ENCODE data around the gene ENOX2. TPM values are rescaled to one million over a fixed set of nuclear protein-coding genes. Genes with fewer than 3 reads are reported as not detected.

ENOX2 gene
- total RNA-seq, 2 experiments from 2014 or later: 14.7 to 15.2 TPM

DNA sequence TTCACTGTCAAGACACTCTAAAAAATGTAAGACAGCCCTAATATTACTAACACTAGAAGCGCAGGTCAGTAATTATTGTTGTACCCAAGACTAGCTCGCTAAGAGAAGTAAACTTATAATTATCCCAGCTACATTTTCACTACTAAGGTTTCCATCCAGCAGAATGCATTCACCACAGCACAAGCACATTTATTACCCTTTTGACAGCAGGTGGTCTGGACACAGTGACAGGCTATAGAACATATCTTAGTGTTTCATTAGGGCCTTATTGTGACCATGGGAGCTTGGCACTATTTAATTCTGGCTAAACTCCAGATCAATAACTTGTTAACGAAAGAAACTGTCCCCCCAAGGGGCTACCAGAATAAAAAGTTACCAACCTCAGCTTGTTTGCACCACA is 237.7 kb downstream of the ENOX2 start:
- POLR2A ChIA-PET: no interaction called here

DNA sequence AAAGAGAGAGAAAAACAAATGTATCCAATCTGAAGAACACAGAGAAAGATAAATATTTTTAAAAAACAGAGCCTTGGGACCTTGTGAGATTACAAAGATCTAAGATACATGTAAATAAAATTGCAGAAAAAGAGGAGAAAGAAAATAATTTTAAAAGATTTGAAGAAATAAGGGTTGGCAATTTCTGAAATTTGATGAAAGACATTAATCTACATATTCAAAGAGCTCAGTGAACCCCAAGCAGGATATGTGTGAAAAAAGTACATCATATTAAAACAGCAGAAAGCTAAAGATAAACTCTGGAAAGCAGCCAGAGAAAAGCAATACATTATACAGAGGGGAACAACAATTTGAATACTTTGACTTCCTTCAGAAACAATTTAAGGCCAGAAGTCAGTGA is 244.7 kb downstream of the ENOX2 start:
- ChIA-PET CTCF (no interaction called here), POLR2A (no interaction called here)

More for the DNA sequence above, 237.7 kb downstream of the ENOX2 start:
- CTCF ChIA-PET: interaction anchor here (0.6 kb wide), 1 partner anchor 75 kb away, joined by 3 read pairs; no protein-coding TSS in a partner anchor

DNA sequence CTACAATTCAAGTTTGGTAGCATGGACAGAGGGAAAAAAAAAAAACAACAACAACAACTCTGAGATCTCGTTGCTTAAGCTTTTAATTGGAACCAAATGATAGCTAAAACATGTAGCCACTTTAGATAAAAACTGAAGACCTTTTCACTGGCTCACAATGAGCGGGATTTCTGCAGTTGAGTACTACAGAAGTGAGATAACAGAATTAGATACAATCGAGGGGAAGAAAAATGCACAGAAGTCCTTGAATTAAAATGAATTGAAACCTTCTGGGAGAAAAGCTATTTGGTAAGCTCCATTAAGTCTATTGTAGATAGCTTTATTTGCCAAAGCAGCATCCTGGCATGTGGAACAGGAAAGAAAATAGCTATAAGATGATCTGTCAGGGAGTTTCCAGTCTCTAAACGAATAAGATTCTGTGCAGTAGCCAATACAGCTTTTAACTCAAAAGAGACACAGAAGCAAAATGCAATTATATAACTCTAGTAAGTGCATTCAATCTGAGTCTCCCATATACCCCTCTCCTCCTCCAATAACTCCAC is 248.5 kb downstream of the ENOX2 start:
- CTCF ChIA-PET: no interaction called here
- POLR2A ChIA-PET: no interaction called here

DNA sequence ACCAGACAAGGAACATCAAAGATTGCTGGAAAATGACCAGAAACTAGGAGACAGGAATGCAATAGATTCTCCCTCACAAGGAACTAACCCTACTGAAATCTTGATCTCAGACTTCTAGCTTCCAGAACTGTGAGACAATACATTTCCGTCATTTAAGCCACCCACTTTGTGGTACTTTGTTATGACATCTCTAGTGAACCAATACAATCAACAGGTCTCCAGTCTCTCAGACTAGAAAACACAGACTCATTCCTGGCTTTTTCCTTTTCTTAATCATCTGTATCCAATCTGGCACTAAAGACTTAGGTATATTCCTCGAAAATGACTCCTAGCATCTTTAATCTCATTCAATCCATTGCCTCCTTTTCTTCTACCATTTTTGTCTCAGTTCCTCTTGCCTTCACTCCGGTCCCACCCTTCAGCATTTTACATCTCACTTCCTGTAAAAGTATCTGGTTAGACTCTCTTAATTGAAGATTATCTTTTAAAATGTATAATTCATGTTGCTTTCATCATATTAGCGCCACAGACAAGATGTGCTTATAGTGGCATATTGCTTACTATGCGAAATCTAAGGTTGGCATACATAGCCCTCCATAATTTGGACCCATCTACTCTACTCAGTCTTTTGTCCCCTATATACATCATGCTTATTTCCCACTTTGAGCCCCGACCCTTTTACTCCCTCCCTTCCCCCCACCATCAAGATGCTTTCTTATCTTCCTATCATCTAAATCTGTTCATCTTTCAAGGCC is 250.0 kb downstream of the ENOX2 start:
- ChIA-PET CTCF (no interaction called here), POLR2A (no interaction called here)

DNA sequence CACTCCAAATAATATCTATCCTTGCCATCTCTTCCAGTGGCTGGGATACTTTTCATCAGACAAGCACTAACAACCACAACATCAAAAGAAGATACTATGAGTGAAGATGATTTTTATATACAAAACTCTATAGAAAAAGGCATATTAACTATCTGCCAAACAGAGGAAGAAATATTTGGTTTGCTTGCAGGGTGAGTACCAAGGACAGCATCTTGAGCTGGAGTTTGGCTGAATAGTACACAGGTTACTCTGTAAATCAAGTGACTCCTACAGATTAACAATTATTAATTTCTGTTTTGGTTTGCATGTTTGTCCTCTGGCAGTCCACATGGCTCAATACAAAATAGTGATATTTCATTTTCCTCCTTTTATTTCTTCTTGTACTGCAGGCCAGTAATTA is 253.3 kb downstream of the ENOX2 start:
- POLR2A ChIA-PET: no interaction called here
- CTCF ChIA-PET: no interaction called here

DNA sequence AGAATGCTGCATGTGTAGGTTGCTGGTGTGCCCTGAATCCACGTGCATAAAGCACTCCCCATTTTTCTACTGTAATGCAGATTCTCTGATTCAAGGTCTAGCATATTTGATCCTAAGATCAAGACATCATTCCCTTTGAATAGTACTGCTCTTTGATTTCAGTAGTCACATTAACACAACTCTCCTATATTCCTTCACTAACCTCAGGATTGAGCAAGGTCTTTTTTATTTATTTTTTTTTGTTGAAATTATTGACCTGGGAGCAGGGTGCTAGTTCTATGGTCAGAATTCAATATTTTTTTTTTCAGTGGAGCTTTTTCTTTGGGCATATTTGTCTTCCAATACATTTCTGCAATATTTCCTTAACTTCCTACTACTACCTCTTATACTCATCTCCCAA is 255.5 kb downstream of the ENOX2 start:
- CTCF ChIA-PET: no interaction called here
- POLR2A ChIA-PET: no interaction called here

DNA sequence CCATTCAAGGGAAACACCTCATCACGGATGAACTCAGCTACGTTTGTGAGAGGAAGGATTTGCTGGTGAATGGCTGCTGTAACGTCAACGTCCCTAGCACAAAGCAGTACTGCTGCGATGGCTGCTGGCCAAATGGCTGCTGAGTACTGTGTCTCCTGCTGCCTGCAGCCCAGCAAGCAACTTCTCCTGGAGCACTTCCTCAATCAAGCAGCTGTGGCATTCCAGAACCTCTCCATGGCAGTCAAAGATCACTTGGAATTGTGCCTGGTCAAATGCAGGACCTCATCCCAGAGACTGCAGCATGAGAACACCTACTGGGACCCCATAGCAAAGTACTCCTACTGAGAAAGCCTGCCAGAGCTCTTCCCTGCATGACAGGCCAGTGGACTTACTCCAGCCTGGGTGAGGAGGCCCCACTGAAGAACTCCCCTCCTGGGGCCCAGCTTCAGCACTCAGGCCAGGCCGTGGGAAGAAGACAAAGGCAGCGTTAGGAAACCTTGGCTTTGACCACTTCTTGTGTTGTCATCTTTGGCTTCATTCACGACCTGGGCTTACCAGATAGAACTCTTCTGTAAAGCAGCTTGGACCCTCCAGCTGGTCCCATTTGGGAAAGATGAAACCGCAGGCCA is 256.9 kb downstream of the ENOX2 start:
- ChIA-PET CTCF (no interaction called here), POLR2A (no interaction called here)

DNA sequence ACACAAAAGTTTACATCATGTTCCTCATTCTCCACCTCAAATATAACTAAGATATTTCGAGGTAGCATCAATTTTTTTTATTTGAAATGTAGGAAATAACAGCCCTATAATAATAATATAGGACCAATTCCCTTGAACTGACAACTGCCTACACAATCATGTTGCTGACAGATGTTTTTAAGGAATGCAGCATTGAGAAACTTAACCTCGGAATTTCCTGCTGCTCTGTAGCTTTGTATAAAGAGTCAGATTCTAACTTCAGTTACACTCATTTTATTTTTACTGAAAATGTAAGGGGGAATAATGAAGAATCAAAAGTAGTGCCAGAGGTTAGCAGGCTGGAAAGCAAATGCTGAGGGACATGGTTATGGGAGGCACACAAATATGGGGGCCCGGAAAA is 265.4 kb downstream of the ENOX2 start:
- ChIA-PET POLR2A (no interaction called here), CTCF (no interaction called here)

DNA sequence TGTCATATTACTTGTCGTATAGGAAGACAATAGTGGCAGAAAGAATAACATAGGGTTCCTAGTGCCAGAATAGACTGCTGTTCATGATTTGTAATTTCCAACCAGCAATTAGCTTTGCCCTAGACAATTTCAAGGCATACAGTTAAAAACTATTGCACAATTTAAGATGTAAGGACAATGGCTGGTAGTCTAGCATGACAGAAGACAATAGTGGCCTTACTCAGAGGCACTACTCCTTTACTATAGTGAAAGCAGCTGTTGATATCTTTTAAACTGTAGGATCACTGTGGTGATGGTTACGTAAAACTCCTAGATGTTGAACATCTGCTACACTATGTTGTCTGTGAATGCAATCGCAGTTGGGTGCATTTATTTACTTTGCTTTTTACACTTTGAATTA is 266.7 kb downstream of the ENOX2 start:
- CTCF ChIA-PET: no interaction called here

DNA sequence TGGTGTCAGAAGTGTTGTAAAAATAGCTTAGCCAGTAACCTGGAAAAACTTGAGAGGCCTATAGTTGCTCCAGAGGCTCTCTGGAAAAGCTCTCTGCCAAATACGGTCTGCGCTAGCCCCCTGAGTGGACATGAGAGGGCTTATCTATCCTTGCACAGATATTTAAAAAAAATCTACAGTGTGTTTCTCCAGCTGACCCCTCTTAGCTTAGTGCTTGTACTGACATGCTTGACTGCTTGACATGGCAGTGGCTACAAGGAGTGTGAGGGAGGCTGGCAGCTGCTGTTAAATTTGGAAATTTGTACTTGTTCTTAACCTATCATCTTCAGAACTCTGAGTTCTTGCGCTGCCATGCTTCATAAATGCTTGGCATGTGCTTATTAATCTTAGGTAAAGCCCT is 272.0 kb downstream of the ENOX2 start:
- ChIA-PET POLR2A (no interaction called here), CTCF (no interaction called here)

More for the DNA sequence above, 266.7 kb downstream of the ENOX2 start:
- POLR2A ChIA-PET: no interaction called here

DNA sequence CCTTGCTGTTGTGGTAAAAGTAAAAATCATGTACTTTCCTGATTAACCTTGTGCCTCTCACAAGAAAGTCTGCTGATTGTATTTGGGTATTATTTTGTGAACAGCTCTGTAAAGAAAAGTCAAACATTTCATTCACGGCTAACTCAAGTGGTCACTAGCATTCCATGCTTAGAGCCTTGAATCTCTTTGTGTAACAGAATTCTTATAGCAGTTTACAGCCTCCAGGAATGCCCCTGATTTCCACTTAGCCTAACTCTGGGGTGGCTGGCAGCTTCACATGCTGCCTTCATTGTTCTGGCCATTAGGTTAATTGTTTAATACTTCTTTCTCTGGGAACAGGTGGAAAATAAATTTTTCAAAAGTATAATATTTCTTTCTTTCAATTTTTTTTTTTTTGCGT is 274.5 kb downstream of the ENOX2 start:
- ChIA-PET CTCF (no interaction called here), POLR2A (no interaction called here)

DNA sequence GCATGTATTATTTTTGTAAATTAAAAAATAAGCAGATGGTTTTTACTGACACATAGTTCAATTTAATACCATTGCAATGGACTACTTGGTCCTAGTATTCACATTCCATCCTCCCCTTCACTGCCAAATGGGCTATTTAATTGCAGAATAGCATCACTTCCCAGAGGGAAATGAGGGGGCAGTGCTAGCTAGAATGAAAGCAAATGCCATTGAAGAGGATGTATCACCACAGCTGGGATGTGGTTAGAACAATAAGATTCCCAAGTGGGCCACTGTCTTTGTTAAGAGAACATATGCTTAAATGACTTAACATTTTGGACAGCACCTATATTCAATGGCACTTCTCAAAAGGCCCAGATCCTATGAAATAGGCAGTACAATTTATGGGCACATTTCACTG is 276.5 kb downstream of the ENOX2 start:
- ChIA-PET POLR2A (no interaction called here), CTCF (no interaction called here)

DNA sequence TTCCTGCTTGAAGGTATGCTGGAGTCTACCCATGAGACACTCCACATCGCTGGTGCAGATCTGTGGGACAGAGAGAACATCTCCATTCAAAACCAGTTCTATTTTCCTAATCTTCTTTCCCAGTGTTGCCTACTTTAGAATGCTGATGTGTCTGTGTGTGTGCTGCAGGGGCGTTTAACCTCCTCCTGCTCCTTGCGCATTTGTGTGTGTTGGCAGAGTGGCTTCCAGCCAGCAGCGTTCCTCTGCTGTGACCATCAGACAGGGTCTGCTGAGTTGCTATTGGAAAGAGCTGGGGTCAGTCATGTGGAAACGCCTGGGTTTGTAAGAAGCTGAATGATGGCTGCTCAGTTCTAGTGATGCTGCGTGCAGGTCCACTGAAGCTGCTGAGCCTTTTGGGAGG is 277.6 kb downstream of the ENOX2 start:
- POLR2A ChIA-PET: no interaction called here
- CTCF ChIA-PET: no interaction called here

DNA sequence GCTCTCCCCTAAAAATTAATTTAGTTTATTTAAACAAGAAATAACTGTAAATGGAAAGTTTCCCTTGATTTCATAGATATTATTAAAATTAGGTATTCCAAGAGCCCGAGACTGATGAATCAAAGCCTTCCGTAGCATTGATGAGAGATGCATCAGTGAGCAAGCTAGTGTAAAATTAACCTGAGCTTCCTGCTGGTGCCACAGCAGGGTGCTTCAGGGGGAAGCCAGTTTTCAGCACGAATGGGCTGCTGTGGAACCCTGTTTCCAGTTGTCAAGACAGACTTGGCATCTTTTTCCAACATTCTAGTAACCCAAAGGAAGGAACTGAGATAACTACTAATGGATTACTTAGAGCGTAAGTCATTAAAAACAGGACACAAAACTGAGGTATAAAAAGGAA is 279.5 kb downstream of the ENOX2 start:
- CTCF ChIA-PET: no interaction called here
- POLR2A ChIA-PET: no interaction called here

DNA sequence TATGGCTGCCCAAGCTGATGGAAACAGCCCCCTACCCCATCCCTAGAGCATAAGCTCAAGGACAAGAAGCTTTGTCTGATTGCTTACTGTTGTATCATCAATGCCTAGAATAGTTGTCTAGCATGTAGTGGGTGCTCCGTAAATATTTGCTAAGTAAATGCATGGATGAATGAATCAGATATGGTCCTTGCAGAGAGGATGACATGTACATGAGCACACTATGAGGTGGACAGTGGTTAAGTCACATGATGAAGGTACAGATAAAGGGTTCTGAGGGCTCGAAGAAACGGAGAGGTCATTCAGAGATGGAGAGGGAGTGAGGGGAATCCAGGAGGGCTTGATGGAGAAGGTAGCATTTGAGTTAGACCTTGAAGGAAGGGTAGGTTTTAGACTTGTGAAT is 287.1 kb downstream of the ENOX2 start:
- CTCF ChIA-PET: no interaction called here

DNA sequence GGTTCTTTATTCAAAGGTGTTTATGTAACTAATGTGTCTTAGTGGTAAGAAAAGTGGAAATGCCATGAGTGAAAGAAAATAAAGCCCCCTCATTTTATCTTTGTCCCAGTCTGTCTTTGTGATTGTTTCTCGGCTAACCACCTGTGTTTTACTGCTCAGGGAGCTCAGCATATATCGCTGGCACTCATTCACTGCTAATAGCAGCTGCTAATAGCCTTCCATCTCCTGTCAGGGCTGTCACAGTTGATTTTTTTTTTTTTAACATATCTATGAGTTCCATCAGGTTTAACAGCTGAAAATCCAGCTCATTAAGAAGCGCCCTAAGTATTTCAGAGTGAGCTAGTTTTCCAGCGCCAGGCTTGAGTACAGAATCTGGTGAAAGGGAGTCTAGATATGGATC is 295.6 kb downstream of the ENOX2 start:
- ChIA-PET CTCF (no interaction called here), POLR2A (no interaction called here)

More for the DNA sequence above, 287.1 kb downstream of the ENOX2 start:
- POLR2A ChIA-PET: no interaction called here

DNA sequence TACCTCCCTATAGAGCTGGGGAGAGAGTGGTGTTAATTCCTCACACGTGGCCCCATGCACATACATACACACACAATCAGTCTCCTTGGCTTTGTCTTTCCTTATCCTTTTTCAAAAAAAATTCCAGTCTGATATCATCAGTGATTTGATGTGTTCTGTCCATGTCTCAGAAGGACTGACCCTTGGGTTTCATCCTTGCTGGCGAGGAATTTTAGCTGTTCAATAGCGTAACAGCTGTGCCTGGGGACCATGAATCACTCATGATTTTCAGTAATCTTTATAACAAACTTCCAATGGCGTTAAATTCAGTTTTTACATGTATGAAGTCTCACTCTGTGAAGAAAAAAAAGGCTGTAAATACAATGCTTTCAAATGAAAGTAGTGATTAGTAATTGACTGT is 296.6 kb downstream of the ENOX2 start:
- CTCF ChIA-PET: no interaction called here

DNA sequence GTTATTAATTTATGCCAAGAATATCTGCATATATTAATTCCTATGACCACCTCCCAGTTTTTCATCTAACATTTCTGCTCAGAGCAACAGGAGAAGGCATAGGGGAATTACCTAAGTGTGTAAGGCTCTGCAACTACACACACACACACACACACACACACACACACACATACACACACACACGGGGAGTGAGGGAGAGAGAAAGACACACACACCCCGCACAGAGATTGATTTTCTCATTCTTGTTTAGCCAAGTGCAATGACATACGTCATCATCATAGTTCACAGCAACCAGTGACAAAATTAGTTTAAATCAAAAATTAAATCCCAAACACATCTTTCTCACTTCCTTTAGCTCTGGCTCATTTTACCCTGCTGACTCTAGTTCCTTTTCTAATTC is 298.1 kb downstream of the ENOX2 start:
- POLR2A ChIA-PET: no interaction called here
- CTCF ChIA-PET: no interaction called here

More for the DNA sequence above, 296.6 kb downstream of the ENOX2 start:
- POLR2A ChIA-PET: no interaction called here

DNA sequence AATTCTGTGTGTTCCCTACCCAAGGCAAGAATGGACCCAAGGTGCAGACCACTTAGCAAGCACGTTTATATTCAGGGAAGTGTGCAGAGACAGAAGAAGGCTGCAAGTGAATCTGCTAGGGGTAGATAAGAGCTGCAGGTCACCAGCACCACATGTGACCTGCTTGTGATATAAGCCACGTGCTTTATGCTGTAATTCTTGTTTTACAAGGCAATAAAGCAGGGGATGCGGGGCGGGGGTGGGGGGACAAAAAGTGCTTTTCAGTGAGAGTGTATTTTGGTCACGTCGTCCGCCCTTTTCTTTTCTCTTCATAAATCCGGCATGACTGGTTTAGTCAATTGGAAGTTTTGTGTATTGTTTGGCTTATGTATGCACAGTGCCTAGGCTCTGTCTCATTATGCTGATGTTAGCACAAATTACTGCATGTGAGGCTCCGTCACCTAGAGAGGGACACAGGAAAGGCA is 308.5 kb downstream of the ENOX2 start:
- CTCF ChIA-PET: no interaction called here
- POLR2A ChIA-PET: no interaction called here

DNA sequence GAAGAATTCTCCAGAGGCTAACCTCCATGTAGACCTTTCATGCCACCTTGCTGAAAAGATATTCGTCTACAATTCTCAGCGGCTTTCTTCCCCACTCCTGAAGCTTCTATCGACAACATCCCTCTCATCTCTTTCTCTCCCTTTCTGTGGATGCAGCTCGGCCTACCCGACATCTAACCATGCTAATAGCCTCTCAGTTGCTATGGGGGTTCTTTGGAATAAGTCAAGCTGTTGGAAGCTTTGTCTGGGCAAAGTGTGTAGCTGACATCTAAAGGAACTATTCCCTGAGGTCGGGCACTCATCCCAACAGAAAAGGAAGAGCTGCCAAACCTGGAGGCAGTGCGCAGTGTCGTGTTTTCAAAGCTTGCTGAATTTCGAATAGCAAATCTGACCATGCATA is 309.1 kb downstream of the ENOX2 start:
- ChIA-PET POLR2A (no interaction called here), CTCF (no interaction called here)

DNA sequence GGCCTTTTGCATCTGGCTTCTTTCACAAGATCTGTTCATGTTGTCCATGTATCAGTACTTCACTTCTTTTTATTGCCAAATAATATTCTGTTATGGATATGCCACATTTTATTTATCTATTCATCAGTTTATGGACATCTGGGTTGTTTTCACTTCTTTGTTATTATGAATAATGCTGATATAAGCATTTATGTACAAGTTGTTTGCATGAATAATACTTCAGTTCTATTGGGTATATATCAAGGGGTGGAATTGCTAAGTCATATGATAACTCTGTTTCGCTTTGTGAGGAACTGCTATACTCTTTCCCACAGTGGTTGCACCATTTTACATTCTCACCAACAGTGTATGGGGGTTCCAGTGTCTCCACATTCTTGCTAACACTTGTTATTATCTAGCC is 310.8 kb downstream of the ENOX2 start:
- ChIA-PET POLR2A (no interaction called here), CTCF (no interaction called here)

DNA sequence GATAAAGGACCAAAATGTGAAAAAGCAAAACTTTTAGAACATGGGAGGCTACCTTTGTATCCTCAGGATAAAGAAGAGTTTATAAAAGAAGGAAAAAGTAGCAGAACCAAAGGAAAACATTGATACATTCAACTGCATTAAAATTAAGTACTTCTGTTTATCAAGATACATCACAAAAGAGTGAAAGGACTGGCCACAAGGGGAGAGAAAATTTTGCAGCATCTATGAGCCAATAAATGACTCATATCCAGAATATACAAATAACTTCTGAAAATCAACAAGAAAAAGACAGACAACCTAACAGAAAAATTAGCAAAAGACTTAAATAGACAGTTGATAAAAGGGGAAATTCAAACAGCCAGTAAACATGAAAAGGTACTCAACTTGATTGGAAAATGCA is 324.1 kb downstream of the ENOX2 start:
- ChIA-PET POLR2A (no interaction called here), CTCF (no interaction called here)

Data from activated CD8-positive, alpha-beta memory T cell treated with anti-CD3 and anti-CD28 coated beads for 36 hours (primary cell).